Right hindlimb (tissue), 1 donor: ENCODE results near the gene FOXG1.
A peak's percentile ranks its signal among the peaks of the same experiment; 100 is the strongest.

ENCODE experiments used
- DNase-seq: peaks from one replicate; pipeline ENCODE4 v3.0.0-alpha.2; 2018

The FOXG1 gene

GRCh38 chr14:28766469-28766955 lies at the start of gene FOXG1:
TSS of gene FOXG1 (plus strand) at chr14:28766787. CDS start at chr14:28767280, 493 bp downstream.
- peak; percentile 51 for DNase-seq

GRCh38 chr14:28719130-28719529 lies 47.5 kb upstream of the FOXG1 start:
- no peak for DNase-seq

- no peak for DNase-seq
Measured at GRCh38 chr14:28731358-28731757, 35.2 kb upstream of the FOXG1 start.

GRCh38 chr14:28742171-28742846 lies 24.3 kb upstream of the FOXG1 start:
- DNase-seq: no peak

DNA sequence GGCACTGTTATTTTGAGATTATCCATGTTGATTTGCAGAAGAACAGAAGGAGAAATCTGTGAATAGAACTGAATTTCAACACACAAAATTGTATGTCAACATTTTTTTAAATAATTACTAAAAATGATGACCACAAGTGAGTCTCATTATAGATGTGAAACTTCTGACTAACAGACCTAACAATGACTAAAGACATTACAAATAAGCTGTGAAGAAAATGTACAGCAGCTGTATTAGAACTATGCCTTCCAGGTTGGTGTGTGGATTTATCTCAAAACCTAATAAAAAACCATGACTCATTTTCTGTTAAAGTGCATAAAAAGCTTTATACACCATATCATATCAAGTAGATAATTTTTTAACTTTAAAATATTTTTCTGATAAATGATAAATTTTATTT lies 22.5 kb upstream of the FOXG1 start:
- no peak for DNase-seq

- no peak for DNase-seq
Measured at GRCh38 chr14:28745176-28745575, 21.4 kb upstream of the FOXG1 start.

GRCh38 chr14:28746247-28746646 lies 20.3 kb upstream of the FOXG1 start:
- no peak for DNase-seq

DNA sequence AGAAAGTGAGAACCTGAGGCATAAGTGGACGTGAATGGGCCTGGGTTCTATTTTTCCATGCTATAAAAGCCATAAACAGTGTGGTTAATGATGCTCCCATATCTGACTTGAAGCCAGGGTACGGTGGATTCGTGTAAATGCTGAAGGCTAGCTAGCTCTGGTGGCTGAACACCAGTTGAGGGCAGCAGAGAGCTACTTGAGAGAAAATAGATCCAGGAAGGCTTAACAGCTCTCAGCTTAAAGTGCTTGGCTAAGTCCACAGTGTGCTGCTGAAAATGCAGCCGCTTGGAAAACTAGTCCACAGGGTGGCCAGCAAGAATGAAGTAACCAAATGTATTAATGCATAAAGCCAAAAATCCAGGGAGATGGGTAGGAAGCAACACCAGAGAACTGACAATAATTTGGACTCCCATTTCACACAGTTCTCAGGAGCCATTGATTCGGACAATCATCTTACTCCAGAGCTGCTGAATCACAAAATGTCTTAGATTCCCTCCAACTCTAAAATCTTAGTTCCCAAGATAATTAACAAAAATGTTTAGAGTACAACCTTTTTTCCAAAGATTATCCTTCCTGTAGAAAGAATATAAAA lies 15.0 kb upstream of the FOXG1 start:
- DNase-seq: no peak

- no peak for DNase-seq
Measured at GRCh38 chr14:28754209-28754985, 12.2 kb upstream of the FOXG1 start.

GRCh38 chr14:28755198-28755815 lies 11.3 kb upstream of the FOXG1 start:
- no peak for DNase-seq

GRCh38 chr14:28755884-28756268 lies 10.7 kb upstream of the FOXG1 start:
- DNase-seq: no peak

- DNase-seq: no peak
Measured at GRCh38 chr14:28756269-28756883, 10.2 kb upstream of the FOXG1 start.

DNA sequence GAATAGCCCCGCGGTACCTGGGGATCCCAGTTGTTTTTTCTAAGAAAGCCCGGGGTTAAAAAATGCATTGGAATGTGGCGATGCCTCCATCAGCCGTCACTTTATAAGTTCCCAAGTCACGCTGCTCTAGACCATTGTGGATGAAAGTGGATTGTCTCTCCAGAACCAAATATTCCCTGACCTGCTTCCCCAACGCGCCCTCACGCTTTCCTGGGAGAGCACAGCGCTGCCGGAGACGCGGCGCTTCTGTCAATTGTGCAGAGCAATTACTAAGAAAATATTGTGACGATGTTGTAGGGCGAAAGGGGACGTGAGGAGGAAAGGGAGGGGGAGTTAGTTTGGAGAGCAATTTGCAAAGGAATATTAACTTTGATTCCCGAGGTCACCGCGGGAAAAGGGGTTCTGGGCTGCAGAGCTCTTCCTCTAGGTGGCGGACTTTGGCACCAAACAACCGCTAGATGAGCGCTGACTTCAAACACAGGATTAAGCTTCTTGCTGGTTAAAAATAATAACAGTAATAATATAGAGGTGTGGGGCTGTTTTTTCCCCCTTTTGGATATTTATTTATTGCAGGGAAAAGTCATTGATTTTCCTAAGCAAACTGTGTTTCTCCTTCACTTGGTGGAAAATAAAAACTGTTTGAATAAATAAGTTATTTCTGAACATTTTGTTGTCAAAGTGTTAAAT lies 9.6 kb upstream of the FOXG1 start:
- no peak for DNase-seq

- DNase-seq: no peak
Measured at GRCh38 chr14:28757786-28758185, 8.8 kb upstream of the FOXG1 start.

DNA sequence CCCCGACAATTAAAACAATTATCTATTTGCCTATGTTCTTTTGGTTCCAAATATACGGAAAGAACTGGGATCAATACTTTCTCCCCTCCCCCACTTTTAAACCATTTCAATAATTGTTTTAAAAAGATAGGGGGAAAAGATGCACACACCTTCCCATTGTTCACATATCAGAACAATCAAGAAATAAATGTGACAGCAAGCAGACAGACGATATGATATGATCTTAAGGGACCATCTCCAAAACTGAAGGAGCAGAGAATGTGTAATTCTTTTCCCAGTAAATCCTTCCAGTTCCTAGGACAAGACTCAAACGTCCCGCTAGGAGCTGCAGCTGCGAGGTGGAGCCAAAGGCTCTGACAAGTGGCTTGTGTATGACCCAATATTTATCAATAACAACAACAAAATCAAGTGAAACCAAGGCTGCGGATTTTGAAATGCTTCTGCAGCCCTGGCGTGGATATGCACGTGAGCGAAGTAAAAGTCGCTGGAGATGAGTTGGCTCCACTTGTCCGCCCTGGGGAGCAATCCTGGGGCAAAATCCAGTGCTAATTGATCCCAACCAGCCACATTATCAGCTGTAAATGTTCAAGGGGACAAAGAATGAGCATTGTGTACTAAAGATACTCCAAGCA lies 8.2 kb upstream of the FOXG1 start:
- DNase-seq: no peak

DNA sequence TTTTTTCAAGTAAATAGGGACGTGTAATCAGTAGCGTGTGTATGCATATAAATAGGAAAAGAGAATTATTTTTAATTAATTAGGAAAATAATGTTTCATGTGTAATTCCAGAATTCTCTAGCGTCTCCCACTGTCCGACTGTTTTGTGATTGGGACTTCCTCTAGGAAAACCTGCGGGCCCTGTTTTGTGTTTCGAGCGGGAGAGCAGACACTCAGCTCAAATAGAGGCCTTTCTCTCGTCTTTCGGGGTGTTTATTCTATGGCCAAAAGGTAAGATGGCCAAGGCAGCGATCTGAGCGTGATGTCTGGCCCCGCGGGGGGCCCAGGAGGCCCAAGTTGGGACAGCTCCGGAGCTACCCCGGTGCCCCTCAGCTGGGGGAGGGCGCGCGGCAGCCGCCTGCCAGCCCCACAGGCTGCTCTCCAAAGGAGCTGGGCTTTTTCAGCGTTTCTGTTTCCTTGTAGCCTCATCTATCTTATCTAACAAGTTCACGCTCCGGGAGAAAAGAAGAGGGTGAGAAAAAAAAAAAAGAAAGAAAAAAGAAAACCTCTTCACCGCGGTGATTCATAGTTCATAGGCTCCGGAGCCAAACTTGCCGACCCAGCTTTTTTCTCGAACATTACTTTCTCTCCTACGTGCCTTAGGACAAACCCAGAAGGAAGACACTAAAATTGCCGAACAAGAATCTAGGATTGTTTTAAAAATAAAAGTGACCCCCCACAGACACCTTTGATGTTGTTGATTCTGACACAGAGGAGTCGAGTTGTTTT lies 7.5 kb upstream of the FOXG1 start:
- no peak for DNase-seq

DNA sequence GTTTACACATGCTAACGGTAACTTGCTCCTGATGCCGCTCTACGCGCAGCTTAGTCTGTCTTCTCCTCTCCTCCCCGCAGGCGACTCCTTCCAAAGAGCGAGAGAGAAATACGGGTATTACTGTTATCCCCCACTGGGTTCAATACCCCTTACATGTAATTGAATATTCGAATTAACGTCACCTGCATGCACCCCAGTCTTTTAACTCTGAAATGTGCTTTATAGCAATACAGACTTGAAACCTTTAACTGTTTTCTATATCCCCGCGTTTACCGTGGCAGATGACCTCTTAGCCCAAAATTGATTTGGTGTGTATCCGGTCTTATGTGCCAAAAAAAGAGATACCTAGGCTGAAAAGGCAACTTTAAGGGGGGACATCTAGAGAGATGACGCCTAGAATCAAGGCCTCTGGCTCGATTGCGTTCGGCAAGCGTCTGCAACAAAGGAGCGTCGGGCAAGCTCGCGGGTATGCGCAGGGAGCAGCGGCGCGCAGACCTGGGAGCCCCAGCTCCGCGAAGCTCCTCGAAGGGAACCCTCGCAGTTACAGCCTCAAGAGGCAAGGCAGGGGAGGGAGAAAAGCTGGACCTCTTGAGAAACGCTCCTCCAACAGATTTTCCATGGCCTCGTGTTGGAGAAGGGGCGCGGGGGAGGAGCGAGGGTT lies 6.8 kb upstream of the FOXG1 start:
- DNase-seq: no peak

DNA sequence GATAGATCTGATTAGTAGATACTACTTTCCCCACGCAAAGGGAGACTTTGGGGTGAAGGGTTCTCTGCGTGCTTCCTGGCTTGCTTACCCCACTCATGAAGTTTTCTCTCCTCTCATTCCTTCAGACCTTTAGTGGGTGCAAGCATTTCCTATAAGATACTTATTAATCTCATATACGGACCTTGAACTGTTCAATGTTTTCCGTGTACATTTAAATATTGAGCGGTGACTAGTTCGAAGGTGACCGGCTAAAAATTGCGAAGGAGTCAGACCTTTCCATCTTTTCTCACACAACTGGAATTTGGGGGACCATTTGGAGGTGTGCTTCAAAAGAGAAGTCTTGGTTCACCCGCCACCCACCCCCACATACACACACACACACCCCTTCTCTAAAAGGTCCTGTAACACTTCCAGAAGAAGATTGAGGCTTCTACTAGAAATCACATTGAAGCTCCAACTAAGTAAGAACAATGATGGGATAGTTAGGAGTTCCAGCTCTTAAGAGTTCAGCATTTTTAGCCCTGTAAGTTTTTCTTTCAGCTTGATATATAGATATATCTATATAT lies 6.1 kb upstream of the FOXG1 start:
- no peak for DNase-seq

DNA sequence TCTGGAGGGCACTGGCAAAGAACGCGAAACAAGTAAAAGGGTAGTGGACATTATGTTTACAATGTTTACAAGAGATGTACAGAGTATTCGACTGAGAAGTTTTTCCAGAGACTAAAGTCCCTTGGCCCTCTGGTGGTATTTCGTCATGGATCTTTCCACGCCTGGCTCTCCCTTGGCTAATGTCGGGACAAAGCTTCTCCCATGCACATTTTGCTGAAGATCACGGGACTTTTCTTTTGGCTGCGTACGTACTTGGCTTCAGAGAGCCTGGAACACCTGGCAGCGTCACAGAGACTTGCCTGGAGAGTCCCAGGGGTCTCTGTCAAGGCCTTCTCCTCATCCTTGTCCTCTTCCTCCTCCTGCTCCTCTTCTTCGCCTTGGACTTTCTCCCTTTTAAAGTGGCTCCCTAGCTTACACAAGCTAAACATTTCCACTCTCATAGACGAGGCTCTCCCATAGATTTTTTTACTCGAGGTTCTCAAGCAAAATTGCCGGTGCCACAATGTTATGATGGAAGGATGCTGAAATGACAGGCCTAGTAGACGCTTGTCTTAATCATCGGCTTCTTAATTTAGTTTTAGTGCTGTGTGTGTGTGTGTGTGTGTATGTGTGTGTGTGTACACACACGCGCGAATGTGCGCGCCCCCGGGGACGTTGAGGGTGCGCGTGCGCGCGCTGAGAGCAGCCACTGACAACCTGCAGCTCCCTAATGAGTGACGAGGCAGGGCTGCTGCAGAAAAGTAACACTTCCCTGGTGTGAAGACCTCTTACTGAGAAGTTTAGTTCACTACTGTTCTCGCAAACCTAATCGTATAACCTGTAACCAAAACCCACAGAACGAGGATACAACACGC lies 4.9 kb upstream of the FOXG1 start:
- no peak for DNase-seq
